HEK293 (cell line): ENCODE data around the gene YOD1.

Experiments used
- CTCF ChIA-PET: fragments of 350-600 bp; formaldehyde crosslinking; extraction: SDS; loops from one replicate; lab custom pipeline; 2021; ENCODE audit warnings: antibody characterized with exemption; lab: Yijun Ruan, JAX
- POLR2A ChIA-PET: fragments of 300-600 bp; formaldehyde crosslinking; extraction: SDS; loops from one replicate; lab custom pipeline; 2020; ENCODE audit warnings: antibody characterized with exemption, inconsistent platforms; lab: Yijun Ruan, JAX
- H3K27ac ChIP-seq: fragments of 200-500 bp; sonication (Bioruptor generic); 2 replicates; pipeline ENCODE4 v1.5.1; 2014; ENCODE audit warnings: low read depth, low read length, control low read depth, inconsistent platforms; ENCODE audit errors: extremely low read depth
- H3K36me3 ChIP-seq, 2 experiments: fragments of 200-500 bp in 1 of 2; sonication (Bioruptor generic) in 1 of 2; 1 replicate in 1 of 2; 2 replicates in 1 of 2; pipeline ENCODE4 v1.5.1; 2014 to 2017; ENCODE audit warnings: inconsistent platforms in 2 of 2, low read length in 2 of 2; ENCODE audit not compliant: control insufficient read depth in 2 of 2, insufficient read depth in 1 of 2
- H3K4me1 ChIP-seq: fragments of 200-500 bp; sonication (Bioruptor generic); 2 replicates; pipeline ENCODE4 v1.5.1; 2014; ENCODE audit warnings: mild to moderate bottlenecking, low read length, inconsistent platforms; ENCODE audit not compliant: control insufficient read depth, insufficient read depth
- H3K4me3 ChIP-seq: 2 replicates; pipeline ENCODE4 v1.5.1; 2011; ENCODE audit warnings: low read depth, mild to moderate bottlenecking, control low read depth, low read length, moderate library complexity
- H3K9me3 ChIP-seq: fragments of 200-500 bp; sonication (Bioruptor generic); 2 replicates; pipeline ENCODE4 v1.5.1; 2014; ENCODE audit warnings: low read depth, low read length, inconsistent platforms; ENCODE audit not compliant: control insufficient read depth, insufficient read depth
- GFI1B ChIP-seq: fragments of 450-650 bp; formaldehyde crosslinking; IDR thresholded peaks from 2 replicates; pipeline ENCODE4 v1.5.1; 2016; ENCODE audit warnings: missing biosample characterization, missing genetic modification characterization
- GLIS2 ChIP-seq: fragments of 450-650 bp; formaldehyde crosslinking; IDR thresholded peaks from 2 replicates; pipeline ENCODE4 v1.5.1; 2016; ENCODE audit warnings: missing biosample characterization, missing genetic modification characterization
- KLF7 ChIP-seq: fragments of 450-650 bp; formaldehyde crosslinking; IDR thresholded peaks from 2 replicates; pipeline ENCODE4 v1.5.1; 2016; ENCODE audit warnings: missing biosample characterization, missing genetic modification characterization, borderline replicate concordance
- KLF8 ChIP-seq: fragments of 450-650 bp; formaldehyde crosslinking; IDR thresholded peaks from 2 replicates; pipeline ENCODE4 v1.5.1; 2016; ENCODE audit warnings: missing biosample characterization, missing genetic modification characterization
- SP7 ChIP-seq: fragments of 450-650 bp; formaldehyde crosslinking; IDR thresholded peaks from 2 replicates; pipeline ENCODE4 v1.5.1; 2016; ENCODE audit warnings: missing biosample characterization, missing genetic modification characterization
- WT1 ChIP-seq: fragments of 450-650 bp; formaldehyde crosslinking; IDR thresholded peaks from 2 replicates; pipeline ENCODE4 v1.5.1; 2016; ENCODE audit warnings: missing biosample characterization, missing genetic modification characterization
- ZBTB1 ChIP-seq: fragments of 450-650 bp; formaldehyde crosslinking; IDR thresholded peaks from 2 replicates; pipeline ENCODE4 v1.5.1; 2016; ENCODE audit warnings: missing biosample characterization, missing genetic modification characterization
- ZBTB17 ChIP-seq: fragments of 450-650 bp; formaldehyde crosslinking; IDR thresholded peaks from 2 replicates; pipeline ENCODE4 v1.5.1; 2016; ENCODE audit warnings: missing biosample characterization, missing genetic modification characterization
- ZBTB8A ChIP-seq: fragments of 450-650 bp; formaldehyde crosslinking; IDR thresholded peaks from 2 replicates; pipeline ENCODE4 v1.5.1; 2016; ENCODE audit warnings: missing biosample characterization, missing genetic modification characterization
- ZNF2 ChIP-seq: fragments of 450-650 bp; formaldehyde crosslinking; IDR thresholded peaks from 2 replicates; pipeline ENCODE4 v1.5.1; 2016; ENCODE audit warnings: missing biosample characterization, missing genetic modification characterization
- ZNF223 ChIP-seq: fragments of 450-650 bp; formaldehyde crosslinking; IDR thresholded peaks from 2 replicates; pipeline ENCODE4 v1.5.1; 2016; ENCODE audit warnings: missing biosample characterization, missing genetic modification characterization
- ZNF23 ChIP-seq: fragments of 450-650 bp; formaldehyde crosslinking; IDR thresholded peaks from 2 replicates; pipeline ENCODE4 v1.5.1; 2016; ENCODE audit warnings: missing biosample characterization, missing genetic modification characterization, borderline replicate concordance
- ZNF341 ChIP-seq: fragments of 450-650 bp; formaldehyde crosslinking; IDR thresholded peaks from 2 replicates; pipeline ENCODE4; 2016; ENCODE audit warnings: low read depth, missing biosample characterization, missing genetic modification characterization
- ZNF354C ChIP-seq: fragments of 450-650 bp; formaldehyde crosslinking; IDR thresholded peaks from 2 replicates; pipeline ENCODE4 v1.5.1; 2016; ENCODE audit warnings: missing biosample characterization, missing genetic modification characterization, low read depth, borderline replicate concordance
- ZNF391 ChIP-seq: fragments of 450-650 bp; formaldehyde crosslinking; IDR thresholded peaks from 2 replicates; pipeline ENCODE4 v1.5.1; 2016; ENCODE audit warnings: low read depth, missing biosample characterization, missing genetic modification characterization, borderline replicate concordance
- ZNF394 ChIP-seq: fragments of 450-650 bp; formaldehyde crosslinking; IDR thresholded peaks from 2 replicates; pipeline ENCODE4 v1.5.1; 2016; ENCODE audit warnings: missing biosample characterization, missing genetic modification characterization, mild to moderate bottlenecking, moderate library complexity, borderline replicate concordance
- ZNF423 ChIP-seq: fragments of 450-650 bp; formaldehyde crosslinking; IDR thresholded peaks from 2 replicates; pipeline ENCODE4 v1.5.1; 2016; ENCODE audit warnings: missing biosample characterization, missing genetic modification characterization
- ZNF426 ChIP-seq: fragments of 450-650 bp; formaldehyde crosslinking; IDR thresholded peaks from 2 replicates; pipeline ENCODE4 v1.5.1; 2017; ENCODE audit warnings: missing biosample characterization, missing genetic modification characterization, mild to moderate bottlenecking, inconsistent platforms, moderate library complexity
- ZNF433 ChIP-seq: fragments of 450-650 bp; formaldehyde crosslinking; IDR thresholded peaks from 2 replicates; pipeline ENCODE4 v1.5.1; 2016; ENCODE audit warnings: missing biosample characterization, missing genetic modification characterization, low read depth
- ZNF501 ChIP-seq: fragments of 450-650 bp; formaldehyde crosslinking; IDR thresholded peaks from 2 replicates; pipeline ENCODE4 v1.5.1; 2016; ENCODE audit warnings: missing biosample characterization, missing genetic modification characterization
- ZNF549 ChIP-seq: fragments of 450-650 bp; IDR thresholded peaks from 2 replicates; pipeline ENCODE4 v1.5.1; 2018; ENCODE audit warnings: missing biosample characterization, missing genetic modification characterization, mild to moderate bottlenecking, inconsistent platforms, moderate library complexity
- ZNF571 ChIP-seq: fragments of 450-650 bp; formaldehyde crosslinking; IDR thresholded peaks from 2 replicates; pipeline ENCODE4 v1.5.0; 2017; ENCODE audit warnings: missing biosample characterization, missing genetic modification characterization
- ZNF664 ChIP-seq: fragments of 450-650 bp; formaldehyde crosslinking; IDR thresholded peaks from 2 replicates; pipeline ENCODE4 v1.5.1; 2016; ENCODE audit warnings: missing biosample characterization, missing genetic modification characterization
- ZNF677 ChIP-seq: fragments of 450-650 bp; IDR thresholded peaks from 2 replicates; pipeline ENCODE4 v1.5.0; 2018; ENCODE audit warnings: missing biosample characterization, mild to moderate bottlenecking, missing genetic modification characterization, moderate library complexity
- ZNF701 ChIP-seq: fragments of 450-650 bp; formaldehyde crosslinking; IDR thresholded peaks from 2 replicates; pipeline ENCODE4 v1.5.1; 2016; ENCODE audit warnings: missing biosample characterization, missing genetic modification characterization
- ZNF747 ChIP-seq: fragments of 450-650 bp; formaldehyde crosslinking; IDR thresholded peaks from 2 replicates; pipeline ENCODE4 v1.5.1; 2016; ENCODE audit warnings: missing biosample characterization, missing genetic modification characterization
- ZNF830 ChIP-seq: fragments of 450-650 bp; IDR thresholded peaks from 2 replicates; pipeline ENCODE4 v1.5.0; 2018; ENCODE audit warnings: missing biosample characterization, missing genetic modification characterization, low read depth, mild to moderate bottlenecking, moderate library complexity
- TF ChIP-seq, protein P1 (sequence below): fragments of 450-650 bp; formaldehyde crosslinking; IDR thresholded peaks from 2 replicates; pipeline ENCODE4 v1.5.1; 2016; ENCODE audit warnings: missing biosample characterization, missing genetic modification characterization
- TF ChIP-seq, protein P2 (sequence below): fragments of 450-650 bp; formaldehyde crosslinking; conservative IDR thresholded peaks from 2 replicates; pipeline ENCODE4 v1.5.1; 2016; ENCODE audit warnings: low read depth, missing biosample characterization, missing genetic modification characterization
- TF ChIP-seq, protein P3 (sequence below): fragments of 450-650 bp; formaldehyde crosslinking; optimal IDR thresholded peaks from 2 replicates; pipeline ENCODE3; 2016; ENCODE audit warnings: missing biosample characterization, mild to moderate bottlenecking, missing genetic modification characterization

YOD1 gene

DNA sequence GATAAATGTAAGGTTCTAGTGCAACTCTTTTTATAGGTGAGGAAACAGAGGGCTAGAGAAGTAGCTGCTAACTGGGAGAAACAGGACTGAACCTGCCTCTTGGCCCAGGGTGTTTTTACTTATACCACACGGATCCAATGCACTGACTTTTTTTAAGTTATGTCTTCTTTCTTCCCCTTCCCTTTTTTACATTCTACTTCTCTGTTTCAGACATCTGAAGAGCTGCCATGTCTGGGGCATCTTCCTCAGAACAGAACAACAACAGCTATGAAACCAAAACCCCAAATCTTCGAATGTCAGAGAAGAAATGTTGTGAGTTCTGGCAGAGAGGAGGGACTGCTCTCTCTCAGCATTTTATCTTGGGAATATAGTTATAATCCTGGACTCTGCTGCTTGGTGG, 3.5 kb upstream of the YOD1 start:
- Histone ChIP-seq H3K36me3 (peaks cover 0 to 1% of the 10 kb centered on the region in 2 experiments; a peak in 1 of 3 replicates), H3K4me1 (no peaks in the 10 kb centered on the region; the same call in 1 of the 2 replicates), H3K27ac (no peak overlapping the region)
- CTCF ChIA-PET, result interaction anchor here (0.6 to 1.0 kb wide), 4 partner anchors 21 to 352 kb away, joined by 3 read pairs; no protein-coding TSS in a partner anchor
- TF ChIP-seq ZNF677 (tag by site-specific recombination) (no peak), ZNF664 (tag by site-specific recombination) (no peak), ZNF423 (tag by site-specific recombination) (no peak), ZNF830 (tag by site-specific recombination) (no peak), ZNF23 (tag by site-specific recombination) (no peak), ZNF341 (tag by site-specific recombination) (no peak), ZNF391 (tag by site-specific recombination) (no peak), ZNF501 (no peak), GFI1B (no peak), ZNF394 (tag by site-specific recombination) (no peak), ZBTB1 (tag by site-specific recombination) (no peak), ZNF433 (tag by site-specific recombination) (no peak), ZNF354C (tag by site-specific recombination) (no peak), ZNF223 (tag by site-specific recombination) (no peak), ZNF747 (tag by site-specific recombination) (no peak), ZBTB17 (tag by site-specific recombination) (no peak), ZNF701 (tag by site-specific recombination) (no peak), SP7 (tag by site-specific recombination) (no peak), WT1 (tag by site-specific recombination) (no peak)
- TF ChIP-seq, protein P1, sequence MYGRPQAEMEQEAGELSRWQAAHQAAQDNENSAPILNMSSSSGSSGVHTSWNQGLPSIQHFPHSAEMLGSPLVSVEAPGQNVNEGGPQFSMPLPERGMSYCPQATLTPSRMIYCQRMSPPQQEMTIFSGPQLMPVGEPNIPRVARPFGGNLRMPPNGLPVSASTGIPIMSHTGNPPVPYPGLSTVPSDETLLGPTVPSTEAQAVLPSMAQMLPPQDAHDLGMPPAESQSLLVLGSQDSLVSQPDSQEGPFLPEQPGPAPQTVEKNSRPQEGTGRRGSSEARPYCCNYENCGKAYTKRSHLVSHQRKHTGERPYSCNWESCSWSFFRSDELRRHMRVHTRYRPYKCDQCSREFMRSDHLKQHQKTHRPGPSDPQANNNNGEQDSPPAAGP (tag by site-specific recombination), result no peak
- TF ChIP-seq, all 188 proteins: peak for 0
- no peaks in the 10 kb centered on the region for H3K9me3 ChIP-seq
- POLR2A ChIA-PET, result no interaction called here
- no peak overlapping the region for H3K4me3 ChIP-seq

DNA sequence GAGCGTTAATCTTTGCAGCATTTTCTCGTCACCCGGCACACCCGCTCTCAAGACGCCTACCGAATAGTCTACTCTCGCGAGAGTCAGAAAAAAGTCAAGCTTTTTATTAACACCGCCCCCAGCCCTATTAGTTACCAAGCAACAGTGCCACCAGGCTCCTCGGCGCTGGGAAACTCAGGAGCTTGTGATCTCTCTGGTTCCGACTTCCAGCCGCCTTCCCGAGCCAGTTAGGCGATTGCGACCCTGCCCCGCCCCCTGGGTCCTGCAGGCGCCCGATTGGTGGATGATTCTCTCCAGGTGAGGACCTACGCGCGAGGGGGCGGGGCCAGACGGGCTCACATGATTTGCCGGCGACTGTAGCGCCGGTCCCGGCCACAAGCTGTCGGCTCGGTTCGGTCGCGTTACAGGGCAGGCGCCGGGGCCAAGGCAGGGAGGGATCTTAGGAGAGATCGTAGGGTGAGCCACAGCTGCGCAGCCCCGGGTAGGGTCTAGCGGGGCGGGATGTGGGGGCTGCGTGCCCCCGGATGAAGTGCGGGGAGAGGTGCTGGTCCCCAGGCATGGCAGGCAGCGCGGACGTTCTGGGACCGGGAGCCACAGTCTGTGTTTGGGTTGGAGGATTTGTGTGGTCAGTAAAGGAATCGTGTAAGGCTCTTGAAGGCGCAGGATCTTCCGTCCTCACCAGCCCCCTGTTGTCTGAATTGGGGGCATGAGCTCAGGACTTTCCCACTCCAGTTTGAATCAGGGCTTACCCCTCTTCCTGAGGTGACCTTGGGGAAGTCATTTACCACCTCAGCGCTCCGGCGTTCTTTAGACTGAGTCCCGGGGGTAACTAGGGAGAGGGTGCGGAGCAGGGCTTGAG, 2.1 kb upstream of the YOD1 start, which contains the start of gene PFKFB2:
Gene PFKFB2, plus strand, starts transcription at position 365 of the 859 bp plus-strand sequence. CDS start 1,443 bp downstream, outside the sequence.
- CTCF ChIA-PET, result interaction anchor here (0.6 to 1.4 kb wide), 12 partner anchors 8 to 352 kb away, joined by 3 to 4 read pairs (median 3); partner anchors contain the start of gene C1orf116
- H3K4me1 ChIP-seq, result no peaks in the 10 kb centered on the region; the same call in 1 of the 2 replicates
- POLR2A ChIA-PET, result interaction anchor here (0.5 to 1.7 kb wide), 10 partner anchors 11 to 1624 kb away, joined by 3 to 8 read pairs (median 4); partner anchors contain the start of genes C1orf116, CD55 and EIF2D
- H3K27ac ChIP-seq, result peak within 1 kb of the TSS; percentile 4; the same call in 1 of the 2 replicates
- H3K4me3 ChIP-seq, result peak within 1 kb of the TSS; percentile 77
- H3K9me3 ChIP-seq, result no peaks in the 10 kb centered on the region
- H3K36me3 ChIP-seq, result peaks cover 0 to 15% of the 10 kb centered on the region in 2 experiments; a peak in 1 of 3 replicates
- TF ChIP-seq ZNF2, result peak; percentile 74; the same call in 1 of the 2 replicates
- no peak for TF ChIP-seq ZNF426 (tag by site-specific recombination)
- no peak for TF ChIP-seq ZNF571 (tag by site-specific recombination)
- TF ChIP-seq, protein P2, sequence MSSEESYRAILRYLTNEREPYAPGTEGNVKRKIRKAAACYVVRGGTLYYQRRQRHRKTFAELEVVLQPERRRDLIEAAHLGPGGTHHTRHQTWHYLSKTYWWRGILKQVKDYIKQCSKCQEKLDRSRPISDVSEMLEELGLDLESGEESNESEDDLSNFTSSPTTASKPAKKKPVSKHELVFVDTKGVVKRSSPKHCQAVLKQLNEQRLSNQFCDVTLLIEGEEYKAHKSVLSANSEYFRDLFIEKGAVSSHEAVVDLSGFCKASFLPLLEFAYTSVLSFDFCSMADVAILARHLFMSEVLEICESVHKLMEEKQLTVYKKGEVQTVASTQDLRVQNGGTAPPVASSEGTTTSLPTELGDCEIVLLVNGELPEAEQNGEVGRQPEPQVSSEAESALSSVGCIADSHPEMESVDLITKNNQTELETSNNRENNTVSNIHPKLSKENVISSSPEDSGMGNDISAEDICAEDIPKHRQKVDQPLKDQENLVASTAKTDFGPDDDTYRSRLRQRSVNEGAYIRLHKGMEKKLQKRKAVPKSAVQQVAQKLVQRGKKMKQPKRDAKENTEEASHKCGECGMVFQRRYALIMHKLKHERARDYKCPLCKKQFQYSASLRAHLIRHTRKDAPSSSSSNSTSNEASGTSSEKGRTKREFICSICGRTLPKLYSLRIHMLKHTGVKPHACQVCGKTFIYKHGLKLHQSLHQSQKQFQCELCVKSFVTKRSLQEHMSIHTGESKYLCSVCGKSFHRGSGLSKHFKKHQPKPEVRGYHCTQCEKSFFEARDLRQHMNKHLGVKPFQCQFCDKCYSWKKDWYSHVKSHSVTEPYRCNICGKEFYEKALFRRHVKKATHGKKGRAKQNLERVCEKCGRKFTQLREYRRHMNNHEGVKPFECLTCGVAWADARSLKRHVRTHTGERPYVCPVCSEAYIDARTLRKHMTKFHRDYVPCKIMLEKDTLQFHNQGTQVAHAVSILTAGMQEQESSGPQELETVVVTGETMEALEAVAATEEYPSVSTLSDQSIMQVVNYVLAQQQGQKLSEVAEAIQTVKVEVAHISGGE (tag by site-specific recombination), result peak; percentile 89
- no peak for TF ChIP-seq ZNF549
- TF ChIP-seq ZNF394 (tag by site-specific recombination), result no peak
- peak; percentile 84 for TF ChIP-seq GLIS2
- TF ChIP-seq, protein P3, sequence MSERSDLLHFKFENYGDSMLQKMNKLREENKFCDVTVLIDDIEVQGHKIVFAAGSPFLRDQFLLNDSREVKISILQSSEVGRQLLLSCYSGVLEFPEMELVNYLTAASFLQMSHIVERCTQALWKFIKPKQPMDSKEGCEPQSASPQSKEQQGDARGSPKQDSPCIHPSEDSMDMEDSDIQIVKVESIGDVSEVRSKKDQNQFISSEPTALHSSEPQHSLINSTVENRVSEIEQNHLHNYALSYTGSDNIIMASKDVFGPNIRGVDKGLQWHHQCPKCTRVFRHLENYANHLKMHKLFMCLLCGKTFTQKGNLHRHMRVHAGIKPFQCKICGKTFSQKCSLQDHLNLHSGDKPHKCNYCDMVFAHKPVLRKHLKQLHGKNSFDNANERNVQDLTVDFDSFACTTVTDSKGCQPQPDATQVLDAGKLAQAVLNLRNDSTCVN (tag by site-specific recombination), result peak; percentile 57
- TF ChIP-seq KLF7 (tag by site-specific recombination), result no peak
- TF ChIP-seq ZBTB8A, result peak; percentile 3; the same call in 1 of the 2 replicates
- TF ChIP-seq KLF8 (tag by site-specific recombination), result peak; percentile 23; the same call in 1 of the 2 replicates
